Vagina (tissue), 2 donors: ENCODE measurements around the gene ZNF282.
"Not testable (repeated sequence)": the region's sequence is repeated elsewhere in the genome, so short reads cannot be mapped to it uniquely, and the experiment has no call there.

Experiments used
- POLR2A ChIP-seq, 2 donors: fragments of 450-650 bp; IDR thresholded peaks; one replicate each; pipeline ENCODE4 v1.6.1; 2017; ENCODE audit warnings: antibody characterized with exemption in 2 of 2, mild to moderate bottlenecking in 2 of 2, moderate library complexity in 2 of 2
- POLR2AphosphoS5 ChIP-seq, 2 donors: sonication (generic); formaldehyde crosslinking; IDR thresholded peaks; one replicate each; pipeline ENCODE4 v1.9.0; 2017; ENCODE audit warnings: antibody characterized with exemption in 2 of 2, mild to moderate bottlenecking in 2 of 2, low read depth in 1 of 2; ENCODE audit not compliant: insufficient read depth in 1 of 2
- TF ChIP-seq, protein P1 (sequence below), 3 experiments: fragments of 450-650 bp in 2 of 3; fragments of 200-600 bp in 1 of 3; sonication (generic) in 1 of 3; IDR thresholded peaks; one replicate each; pipeline ENCODE4 v1.5.1; 2017 to 2019; ENCODE audit warnings: antibody characterized with exemption in 3 of 3, mild to moderate bottlenecking in 2 of 3, moderate library complexity in 2 of 3

DNA sequence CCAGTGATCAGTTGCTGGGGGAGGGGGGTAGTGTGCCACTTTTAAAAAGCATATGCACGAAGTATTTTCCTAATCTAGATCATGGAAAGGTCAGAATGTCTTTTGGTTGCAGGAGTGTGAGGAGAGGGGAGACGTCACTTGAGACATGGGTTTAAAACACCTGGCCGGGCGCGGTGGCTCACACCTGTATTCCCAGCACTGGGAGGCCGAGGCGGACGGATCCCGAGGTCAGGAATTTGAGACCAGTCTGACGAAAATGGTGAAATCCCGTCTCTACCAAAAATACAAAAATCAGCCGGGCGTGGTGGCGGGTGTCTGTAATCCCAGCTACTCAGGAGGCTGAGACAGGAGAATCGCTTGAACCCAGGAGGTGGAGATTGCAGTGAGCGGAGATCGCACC is 31.0 kb downstream of the ZNF282 start:
- not testable (repeated sequence) for TF ChIP-seq POLR2AphosphoS5 (IDR thresholded peaks at IDR 0.05; ENCODE audit: insufficient read depth in 1 of 2, low read depth in 1 of 2); POLR2A (IDR thresholded peaks at IDR 0.05)
- TF ChIP-seq, protein P1, sequence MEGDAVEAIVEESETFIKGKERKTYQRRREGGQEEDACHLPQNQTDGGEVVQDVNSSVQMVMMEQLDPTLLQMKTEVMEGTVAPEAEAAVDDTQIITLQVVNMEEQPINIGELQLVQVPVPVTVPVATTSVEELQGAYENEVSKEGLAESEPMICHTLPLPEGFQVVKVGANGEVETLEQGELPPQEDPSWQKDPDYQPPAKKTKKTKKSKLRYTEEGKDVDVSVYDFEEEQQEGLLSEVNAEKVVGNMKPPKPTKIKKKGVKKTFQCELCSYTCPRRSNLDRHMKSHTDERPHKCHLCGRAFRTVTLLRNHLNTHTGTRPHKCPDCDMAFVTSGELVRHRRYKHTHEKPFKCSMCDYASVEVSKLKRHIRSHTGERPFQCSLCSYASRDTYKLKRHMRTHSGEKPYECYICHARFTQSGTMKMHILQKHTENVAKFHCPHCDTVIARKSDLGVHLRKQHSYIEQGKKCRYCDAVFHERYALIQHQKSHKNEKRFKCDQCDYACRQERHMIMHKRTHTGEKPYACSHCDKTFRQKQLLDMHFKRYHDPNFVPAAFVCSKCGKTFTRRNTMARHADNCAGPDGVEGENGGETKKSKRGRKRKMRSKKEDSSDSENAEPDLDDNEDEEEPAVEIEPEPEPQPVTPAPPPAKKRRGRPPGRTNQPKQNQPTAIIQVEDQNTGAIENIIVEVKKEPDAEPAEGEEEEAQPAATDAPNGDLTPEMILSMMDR (IDR thresholded peaks at IDR 0.05) = not testable (repeated sequence)
